ENCODE measurements around the gene RNF223. TPM values are rescaled to one million over a fixed set of nuclear protein-coding genes. Genes with fewer than 3 reads are reported as not detected.
A peak's percentile ranks its signal among the peaks of the same experiment; 100 is the strongest.

The RNF223 gene
- total RNA-seq, 1 donor from 2014 or later = not detected

- Mint-ChIP-seq H3K27me3 (ENCODE audit: unreplicated experiment) (peaks cover 4% of the 10 kb centered on the region), H3K9me3 (ENCODE audit: unreplicated experiment) (peaks cover 9% of the 10 kb centered on the region), H3K4me3 (ENCODE audit: unreplicated experiment) (peak overlapping the region; percentile 60), H3K36me3 (ENCODE audit: unreplicated experiment) (peaks cover 5% of the 10 kb centered on the region), H3K4me1 (ENCODE audit: low read depth, unreplicated experiment) (peaks cover 5% of the 10 kb centered on the region), H3K27ac (ENCODE audit: unreplicated experiment) (peak overlapping the region; percentile 83)
- TF ChIP-seq, protein P1, sequence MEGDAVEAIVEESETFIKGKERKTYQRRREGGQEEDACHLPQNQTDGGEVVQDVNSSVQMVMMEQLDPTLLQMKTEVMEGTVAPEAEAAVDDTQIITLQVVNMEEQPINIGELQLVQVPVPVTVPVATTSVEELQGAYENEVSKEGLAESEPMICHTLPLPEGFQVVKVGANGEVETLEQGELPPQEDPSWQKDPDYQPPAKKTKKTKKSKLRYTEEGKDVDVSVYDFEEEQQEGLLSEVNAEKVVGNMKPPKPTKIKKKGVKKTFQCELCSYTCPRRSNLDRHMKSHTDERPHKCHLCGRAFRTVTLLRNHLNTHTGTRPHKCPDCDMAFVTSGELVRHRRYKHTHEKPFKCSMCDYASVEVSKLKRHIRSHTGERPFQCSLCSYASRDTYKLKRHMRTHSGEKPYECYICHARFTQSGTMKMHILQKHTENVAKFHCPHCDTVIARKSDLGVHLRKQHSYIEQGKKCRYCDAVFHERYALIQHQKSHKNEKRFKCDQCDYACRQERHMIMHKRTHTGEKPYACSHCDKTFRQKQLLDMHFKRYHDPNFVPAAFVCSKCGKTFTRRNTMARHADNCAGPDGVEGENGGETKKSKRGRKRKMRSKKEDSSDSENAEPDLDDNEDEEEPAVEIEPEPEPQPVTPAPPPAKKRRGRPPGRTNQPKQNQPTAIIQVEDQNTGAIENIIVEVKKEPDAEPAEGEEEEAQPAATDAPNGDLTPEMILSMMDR (IDR thresholded peaks at IDR 0.05; ENCODE audit: partially characterized antibody, unreplicated experiment) = no peak
- no peak for DNase-seq
These were observed 19.5 kb upstream of the RNF223 start for GRCh38 chr1:1093610-1093943.

GRCh38 chr1:1092894-1093609 lies 18.9 kb upstream of the RNF223 start:
- Mint-ChIP-seq H3K27me3 (ENCODE audit: unreplicated experiment) (peaks cover 4% of the 10 kb centered on the region), H3K4me1 (ENCODE audit: low read depth, unreplicated experiment) (peaks cover 7% of the 10 kb centered on the region), H3K4me3 (ENCODE audit: unreplicated experiment) (peak overlapping the region; percentile 60), H3K27ac (ENCODE audit: unreplicated experiment) (peak overlapping the region; percentile 36), H3K9me3 (ENCODE audit: unreplicated experiment) (peaks cover 9% of the 10 kb centered on the region), H3K36me3 (ENCODE audit: unreplicated experiment) (peaks cover 5% of the 10 kb centered on the region)
- TF ChIP-seq, protein P1 (IDR thresholded peaks at IDR 0.05; ENCODE audit: partially characterized antibody, unreplicated experiment) = no peak
- DNase-seq = no peak

DNA sequence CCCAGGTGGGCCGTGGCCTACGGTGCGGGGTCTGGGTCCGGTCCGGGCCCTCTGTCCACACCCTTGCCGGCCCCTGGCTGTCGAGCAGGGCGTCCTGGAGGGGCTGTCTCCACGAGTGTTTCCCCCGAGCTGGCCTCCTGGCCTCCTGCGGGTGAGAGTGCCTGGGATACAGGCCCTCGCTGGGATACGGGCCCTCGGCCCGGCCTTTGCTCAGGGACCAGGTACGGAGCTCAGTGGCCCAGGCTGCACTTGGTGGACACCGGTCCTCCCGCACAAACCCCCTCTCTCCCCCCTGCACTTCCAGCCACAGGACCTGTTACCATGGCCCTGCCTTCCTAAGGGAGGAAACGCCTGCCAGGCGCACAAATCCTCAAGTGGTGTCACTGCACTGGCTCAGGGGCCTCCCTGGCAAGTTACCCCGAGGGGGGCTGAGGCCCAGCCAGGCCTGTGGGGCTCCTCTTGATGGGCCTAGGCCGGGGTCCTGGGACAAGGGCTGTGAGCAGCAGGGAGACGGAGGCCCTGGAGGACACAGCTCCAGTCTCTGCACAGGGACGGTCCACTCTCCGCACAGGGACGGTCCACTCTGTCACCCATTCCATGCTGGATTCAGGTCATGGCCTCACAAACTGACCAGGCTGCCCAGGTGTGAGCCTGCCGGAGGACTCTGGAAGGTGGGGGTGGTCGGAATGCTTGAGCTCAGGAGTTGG lies 18.2 kb upstream of the RNF223 start:
- peaks cover 4% of the 10 kb centered on the region for H3K27me3 Mint-ChIP-seq (ENCODE audit: unreplicated experiment)
- TF ChIP-seq, protein P1 (IDR thresholded peaks at IDR 0.05; ENCODE audit: partially characterized antibody, unreplicated experiment) = no peak
- H3K36me3 Mint-ChIP-seq (ENCODE audit: unreplicated experiment) = peaks cover 5% of the 10 kb centered on the region
- peaks cover 9% of the 10 kb centered on the region for H3K9me3 Mint-ChIP-seq (ENCODE audit: unreplicated experiment)
- no peak overlapping the region for H3K27ac Mint-ChIP-seq (ENCODE audit: unreplicated experiment)
- H3K4me1 Mint-ChIP-seq (ENCODE audit: low read depth, unreplicated experiment) = peaks cover 7% of the 10 kb centered on the region
- no peak for DNase-seq
- no peak overlapping the region for H3K4me3 Mint-ChIP-seq (ENCODE audit: unreplicated experiment)

DNA sequence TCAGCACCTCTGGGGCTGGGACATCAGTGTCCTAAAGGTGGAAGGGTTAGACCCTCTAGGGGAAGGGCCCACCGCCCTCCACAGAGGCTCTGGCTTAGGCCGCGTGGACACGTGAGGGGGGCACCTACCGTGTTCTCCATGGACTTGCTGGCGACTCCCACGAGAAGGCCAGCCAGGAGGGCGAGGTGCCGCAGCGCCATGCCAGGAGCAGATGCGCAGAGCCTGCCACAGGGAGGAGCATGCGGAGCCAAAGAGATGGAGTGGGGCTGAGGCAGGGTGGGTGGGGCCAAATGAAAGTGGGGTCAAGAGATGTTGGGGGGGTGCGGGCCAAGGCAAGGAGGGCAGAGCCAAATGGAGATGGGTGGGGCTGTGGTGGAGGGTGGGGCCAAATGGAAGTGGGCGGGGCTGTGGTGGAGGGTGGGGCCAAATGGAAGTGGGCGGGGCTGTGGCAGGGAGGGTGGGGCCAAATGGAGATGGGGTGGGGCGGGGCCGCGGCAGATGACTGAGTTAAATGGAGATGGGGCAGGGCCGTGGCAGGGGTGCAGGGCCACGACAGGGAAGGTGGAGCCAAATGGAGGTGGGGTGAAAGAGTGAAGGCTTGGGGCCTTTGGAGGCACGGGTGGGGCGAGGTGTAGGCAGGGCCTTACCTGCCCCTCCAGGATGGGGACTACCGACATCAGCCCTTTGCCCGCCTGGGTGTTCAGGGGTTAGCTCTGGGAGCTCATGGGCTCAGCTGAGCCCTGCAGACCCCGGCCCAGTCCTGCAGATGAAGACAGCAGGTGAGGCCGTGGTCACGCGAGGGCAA lies 17.4 kb upstream of the RNF223 start:
- H3K36me3 Mint-ChIP-seq (ENCODE audit: unreplicated experiment) = peaks cover 5% of the 10 kb centered on the region
- TF ChIP-seq, protein P1 (IDR thresholded peaks at IDR 0.05; ENCODE audit: partially characterized antibody, unreplicated experiment) = no peak

More for the DNA sequence above, 17.4 kb upstream of the RNF223 start:
- peaks cover 5% of the 10 kb centered on the region for H3K27me3 Mint-ChIP-seq (ENCODE audit: unreplicated experiment)
- peaks cover 11% of the 10 kb centered on the region for H3K9me3 Mint-ChIP-seq (ENCODE audit: unreplicated experiment)
- no peak overlapping the region for H3K4me3 Mint-ChIP-seq (ENCODE audit: unreplicated experiment)
- no peak for DNase-seq
- peaks cover 8% of the 10 kb centered on the region for H3K4me1 Mint-ChIP-seq (ENCODE audit: low read depth, unreplicated experiment)
- H3K27ac Mint-ChIP-seq (ENCODE audit: unreplicated experiment) = no peak overlapping the region
